SK-N-DZ (cell line): ENCODE data around the gene ATP2B1.

Experiments
- DNase-seq: peaks from one replicate; pipeline ENCODE4 v3.0.0-alpha.2; 2015; ENCODE audit warnings: low spot score

ATP2B1 gene

GRCh38 chr12:89661706-89662330, 46.8 kb downstream of the ATP2B1 start:
- DNase-seq, result no peak

GRCh38 chr12:89657739-89658138, 50.9 kb downstream of the ATP2B1 start:
- DNase-seq, result no peak

- DNase-seq, result no peak
These were observed 51.6 kb downstream of the ATP2B1 start for GRCh38 chr12:89657066-89657465.

- no peak for DNase-seq
These were observed 52.8 kb downstream of the ATP2B1 start for GRCh38 chr12:89655841-89656240.

GRCh38 chr12:89651192-89651591, 57.4 kb downstream of the ATP2B1 start:
- no peak for DNase-seq

GRCh38 chr12:89650239-89650638, 58.4 kb downstream of the ATP2B1 start:
- no peak for DNase-seq

- DNase-seq, result no peak
These were observed 58.8 kb downstream of the ATP2B1 start for GRCh38 chr12:89649820-89650219.

- no peak for DNase-seq
These were observed 59.5 kb downstream of the ATP2B1 start for GRCh38 chr12:89649139-89649538.

GRCh38 chr12:89648211-89648930, 60.3 kb downstream of the ATP2B1 start:
- no peak for DNase-seq

GRCh38 chr12:89645434-89645833, 63.2 kb downstream of the ATP2B1 start:
- DNase-seq, result no peak

GRCh38 chr12:89642959-89643358, 65.7 kb downstream of the ATP2B1 start:
- no peak for DNase-seq

- DNase-seq, result no peak
These were observed 71.9 kb downstream of the ATP2B1 start for GRCh38 chr12:89636776-89637160.

GRCh38 chr12:89636052-89636775, 72.4 kb downstream of the ATP2B1 start:
- DNase-seq, result no peak

GRCh38 chr12:89634508-89634907, 74.1 kb downstream of the ATP2B1 start:
- DNase-seq, result no peak

GRCh38 chr12:89632778-89633177, 75.9 kb downstream of the ATP2B1 start:
- no peak for DNase-seq

- DNase-seq, result no peak
These were observed 86.5 kb downstream of the ATP2B1 start for GRCh38 chr12:89622115-89622514.

- DNase-seq, result no peak
These were observed 87.1 kb downstream of the ATP2B1 start for GRCh38 chr12:89621521-89621920.

- no peak for DNase-seq
These were observed 88.9 kb downstream of the ATP2B1 start for GRCh38 chr12:89619764-89620163.

GRCh38 chr12:89618113-89618862, 90.3 kb downstream of the ATP2B1 start:
- DNase-seq, result no peak

GRCh38 chr12:89610366-89610765, 98.3 kb downstream of the ATP2B1 start:
- no peak for DNase-seq

- no peak for DNase-seq
These were observed 105.0 kb downstream of the ATP2B1 start for GRCh38 chr12:89603678-89604077.

GRCh38 chr12:89597770-89598169, 110.9 kb downstream of the ATP2B1 start:
- no peak for DNase-seq
